Epithelial cell of esophagus (primary cell): Measurements from ENCODE around the gene RNU6-1.

Experiments used
- DNase-seq: peaks from one replicate; pipeline ENCODE4 v3.0.0; 2010; ENCODE audit warnings: low read depth
- H3K4me3 ChIP-seq: 2 replicates; pipeline ENCODE4 v1.5.1; 2011; ENCODE audit warnings: mild to moderate bottlenecking, low read length, control low read depth
- TF ChIP-seq, protein P1 (sequence below): IDR thresholded peaks from 2 replicates; pipeline ENCODE4 v1.5.1; 2011; ENCODE audit warnings: low read depth, mild to moderate bottlenecking, low read length, control low read depth, inconsistent platforms; ENCODE audit not compliant: insufficient read depth; ENCODE audit errors: missing control alignments

Gene RNU6-1

GRCh38 chr15:67882487-67883233 lies 42.8 kb upstream of the RNU6-1 start:
- TF ChIP-seq, protein P1, sequence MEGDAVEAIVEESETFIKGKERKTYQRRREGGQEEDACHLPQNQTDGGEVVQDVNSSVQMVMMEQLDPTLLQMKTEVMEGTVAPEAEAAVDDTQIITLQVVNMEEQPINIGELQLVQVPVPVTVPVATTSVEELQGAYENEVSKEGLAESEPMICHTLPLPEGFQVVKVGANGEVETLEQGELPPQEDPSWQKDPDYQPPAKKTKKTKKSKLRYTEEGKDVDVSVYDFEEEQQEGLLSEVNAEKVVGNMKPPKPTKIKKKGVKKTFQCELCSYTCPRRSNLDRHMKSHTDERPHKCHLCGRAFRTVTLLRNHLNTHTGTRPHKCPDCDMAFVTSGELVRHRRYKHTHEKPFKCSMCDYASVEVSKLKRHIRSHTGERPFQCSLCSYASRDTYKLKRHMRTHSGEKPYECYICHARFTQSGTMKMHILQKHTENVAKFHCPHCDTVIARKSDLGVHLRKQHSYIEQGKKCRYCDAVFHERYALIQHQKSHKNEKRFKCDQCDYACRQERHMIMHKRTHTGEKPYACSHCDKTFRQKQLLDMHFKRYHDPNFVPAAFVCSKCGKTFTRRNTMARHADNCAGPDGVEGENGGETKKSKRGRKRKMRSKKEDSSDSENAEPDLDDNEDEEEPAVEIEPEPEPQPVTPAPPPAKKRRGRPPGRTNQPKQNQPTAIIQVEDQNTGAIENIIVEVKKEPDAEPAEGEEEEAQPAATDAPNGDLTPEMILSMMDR: no peak
- peak; percentile 33 for DNase-seq
- H3K4me3 ChIP-seq: no peak overlapping the region

GRCh38 chr15:67880651-67881182 lies 40.9 kb upstream of the RNU6-1 start:
- TF ChIP-seq, protein P1: no peak
- H3K4me3 ChIP-seq: no peak overlapping the region
- DNase-seq: peak; percentile 73

DNA sequence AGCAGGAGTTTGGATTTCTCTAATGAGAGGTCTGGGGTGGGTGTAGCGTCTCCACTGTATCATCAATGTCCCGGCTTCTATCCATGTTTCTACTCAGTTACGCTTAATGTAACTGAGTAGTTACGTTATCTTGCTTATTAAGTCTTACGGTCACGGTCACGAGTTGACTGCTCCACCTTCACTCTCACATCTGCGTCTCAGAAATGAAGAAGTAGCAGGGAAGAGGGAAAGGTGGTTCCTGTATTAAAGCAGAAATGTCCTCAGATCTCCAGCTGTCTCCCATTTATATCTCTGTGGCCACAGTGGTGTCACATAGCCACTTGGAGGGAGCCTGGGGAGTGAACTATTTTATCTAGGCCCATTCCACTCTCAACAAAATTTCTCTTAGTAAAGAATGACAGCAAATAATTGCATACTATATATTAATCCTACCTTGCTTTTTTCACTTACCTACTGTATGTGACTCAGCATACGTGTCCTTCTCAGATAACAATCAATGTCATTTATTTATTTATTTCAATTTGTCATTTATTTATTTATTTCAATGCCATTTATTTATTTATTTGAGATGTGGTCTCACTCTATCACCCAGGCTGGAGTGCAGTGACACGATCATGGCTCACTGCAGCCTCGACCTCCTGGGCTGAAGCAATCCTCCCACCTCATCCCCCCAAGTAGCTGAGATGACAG lies 39.7 kb upstream of the RNU6-1 start:
- DNase-seq: no peak
- TF ChIP-seq, protein P1: no peak
- no peak overlapping the region for H3K4me3 ChIP-seq

DNA sequence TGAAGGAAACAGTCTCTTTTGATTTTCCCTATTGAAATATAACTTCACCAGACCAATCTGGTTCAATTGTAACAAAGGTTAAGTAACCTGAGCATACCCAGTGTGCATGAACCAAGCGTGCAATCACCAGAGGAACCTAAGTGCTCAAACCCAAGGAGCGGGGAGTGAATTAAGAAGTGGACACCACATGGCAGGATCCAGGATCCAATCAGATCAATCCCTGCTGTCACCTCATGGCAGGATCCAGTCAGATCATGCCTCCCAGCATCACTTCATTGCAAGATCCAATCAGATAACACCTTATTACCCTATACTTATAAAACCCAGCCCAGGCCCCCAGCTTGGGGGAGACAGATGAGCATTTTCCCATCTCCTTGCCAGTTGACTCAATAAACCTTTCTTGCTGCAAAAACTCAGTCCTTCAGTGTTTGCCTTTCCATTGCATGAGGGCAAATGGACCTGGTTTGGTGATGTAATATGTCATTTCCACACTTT lies 38.9 kb upstream of the RNU6-1 start:
- TF ChIP-seq, protein P1: no peak
- no peak for DNase-seq
- H3K4me3 ChIP-seq: no peak overlapping the region

DNA sequence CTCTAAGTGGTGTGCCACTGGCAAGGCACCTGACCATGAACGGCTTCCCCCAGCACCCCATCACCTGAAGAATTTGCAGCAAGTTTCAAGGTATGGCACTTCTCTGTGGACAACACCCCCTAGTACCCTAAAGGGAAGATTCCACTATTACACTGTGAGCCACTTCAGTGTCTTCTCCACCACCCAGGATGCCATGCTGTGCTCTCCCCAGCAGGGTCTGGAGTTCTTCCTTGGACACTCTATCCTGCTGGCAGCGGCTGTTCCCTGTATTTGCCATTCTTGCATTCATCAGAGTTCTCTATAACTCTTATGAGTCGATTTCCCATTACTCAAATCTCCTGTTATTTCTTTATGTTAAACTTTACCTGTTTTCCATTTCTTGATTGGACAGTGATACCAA lies 33.9 kb upstream of the RNU6-1 start:
- no peak for DNase-seq
- no peak overlapping the region for H3K4me3 ChIP-seq
- TF ChIP-seq, protein P1: no peak

GRCh38 chr15:67870868-67871408 lies 31.1 kb upstream of the RNU6-1 start:
- no peak for DNase-seq
- H3K4me3 ChIP-seq: no peak overlapping the region
- TF ChIP-seq, protein P1: no peak
